Measurements from ENCODE around the gene GJB6.

DNA sequence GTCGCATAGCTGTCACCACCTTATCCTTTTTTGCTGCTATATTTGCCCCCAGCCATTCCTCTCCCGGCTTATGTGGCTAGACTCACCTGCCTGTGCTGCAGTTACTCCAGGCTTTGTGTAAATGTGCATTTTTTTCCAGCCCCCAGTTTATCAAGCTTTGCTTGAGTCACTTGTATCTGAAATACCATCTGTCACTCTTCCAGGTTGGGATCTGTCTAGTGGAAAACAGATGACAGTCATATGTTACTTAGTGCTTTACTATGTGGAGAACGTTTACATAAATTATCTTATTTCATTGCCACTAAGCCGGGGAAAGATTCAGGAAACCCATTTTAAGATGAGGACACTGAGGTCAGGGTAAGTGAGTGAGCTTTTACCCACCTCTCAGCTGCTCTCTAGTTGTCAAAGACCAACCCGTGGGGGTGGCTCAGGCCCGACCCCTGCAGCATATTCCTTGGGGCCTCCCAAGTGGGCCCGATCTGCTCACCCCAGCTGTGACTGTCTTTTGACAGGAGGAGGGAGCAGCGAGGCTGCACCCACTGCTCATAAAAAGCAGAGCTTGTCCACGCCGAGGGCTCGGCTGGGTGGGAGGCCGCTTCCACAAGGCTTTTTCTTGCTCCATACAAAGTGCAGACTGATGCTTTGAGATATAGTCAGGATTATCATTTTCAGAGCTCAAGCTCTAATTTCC is 46.6 kb downstream of the GJB6 start:
- TF ChIP-seq, protein P1, sequence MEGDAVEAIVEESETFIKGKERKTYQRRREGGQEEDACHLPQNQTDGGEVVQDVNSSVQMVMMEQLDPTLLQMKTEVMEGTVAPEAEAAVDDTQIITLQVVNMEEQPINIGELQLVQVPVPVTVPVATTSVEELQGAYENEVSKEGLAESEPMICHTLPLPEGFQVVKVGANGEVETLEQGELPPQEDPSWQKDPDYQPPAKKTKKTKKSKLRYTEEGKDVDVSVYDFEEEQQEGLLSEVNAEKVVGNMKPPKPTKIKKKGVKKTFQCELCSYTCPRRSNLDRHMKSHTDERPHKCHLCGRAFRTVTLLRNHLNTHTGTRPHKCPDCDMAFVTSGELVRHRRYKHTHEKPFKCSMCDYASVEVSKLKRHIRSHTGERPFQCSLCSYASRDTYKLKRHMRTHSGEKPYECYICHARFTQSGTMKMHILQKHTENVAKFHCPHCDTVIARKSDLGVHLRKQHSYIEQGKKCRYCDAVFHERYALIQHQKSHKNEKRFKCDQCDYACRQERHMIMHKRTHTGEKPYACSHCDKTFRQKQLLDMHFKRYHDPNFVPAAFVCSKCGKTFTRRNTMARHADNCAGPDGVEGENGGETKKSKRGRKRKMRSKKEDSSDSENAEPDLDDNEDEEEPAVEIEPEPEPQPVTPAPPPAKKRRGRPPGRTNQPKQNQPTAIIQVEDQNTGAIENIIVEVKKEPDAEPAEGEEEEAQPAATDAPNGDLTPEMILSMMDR (conservative IDR thresholded peaks at IDR 0.05 in 1 of 2, IDR thresholded peaks at IDR 0.05 in 1 of 2; ENCODE audit: extremely low read depth in 1 of 2, insufficient read depth in 1 of 2, low read depth in 1 of 2, low read length in 2 of 2) = no peak
- TF ChIP-seq EZH2 (IDR thresholded peaks at IDR 0.05; ENCODE audit: borderline replicate concordance, low read length) = no peak
